Measurements from ENCODE around the gene TBPL1. TPM values are rescaled to one million over a fixed set of nuclear protein-coding genes. Genes with fewer than 3 reads are reported as not detected.

TBPL1 gene
- total and polyA plus RNA-seq, 5 donors from 2014 or later: 32.2 to 73.6 (median 58.8) TPM

- peaks cover 30% of the 10 kb centered on the region for H3K27me3 Mint-ChIP-seq
- Histone ChIP-seq H3K27me3 (ENCODE audit: control insufficient read depth, insufficient read depth, low read length) (no peaks in the 10 kb centered on the region), H3K4me3 (ENCODE audit: low read depth, low read length) (no peak overlapping the region), H3K9me3 (ENCODE audit: control insufficient read depth in 2 of 2, low read length in 2 of 2) (no peaks in the 10 kb centered on the region), H3K4me1 (ENCODE audit: control insufficient read depth, insufficient read depth, low read length, poor library complexity, severe bottlenecking) (no peaks in the 10 kb centered on the region), H3K27ac (ENCODE audit: insufficient read depth, low read length, poor library complexity, severe bottlenecking) (no peak overlapping the region), H3K36me3 (ENCODE audit: control insufficient read depth, insufficient read depth, low read length) (no peaks in the 10 kb centered on the region)
- ATAC-seq (ENCODE audit: low read depth in 2 of 2) (no peak), DNase-seq (no peak)
- H3K27ac Mint-ChIP-seq: no peak overlapping the region
- H3K36me3 Mint-ChIP-seq: no peaks in the 10 kb centered on the region
- H3K9me3 Mint-ChIP-seq: peaks cover 0 to 1% (median 0%) of the 10 kb centered on the region in 7 donors
- H3K4me1 Mint-ChIP-seq: peaks cover 0 to 10% (median 0%) of the 10 kb centered on the region in 4 donors
- no peak overlapping the region for H3K4me3 Mint-ChIP-seq
Measured at GRCh38 chr6:134035823-134036296, 82.8 kb downstream of the TBPL1 start.

DNA sequence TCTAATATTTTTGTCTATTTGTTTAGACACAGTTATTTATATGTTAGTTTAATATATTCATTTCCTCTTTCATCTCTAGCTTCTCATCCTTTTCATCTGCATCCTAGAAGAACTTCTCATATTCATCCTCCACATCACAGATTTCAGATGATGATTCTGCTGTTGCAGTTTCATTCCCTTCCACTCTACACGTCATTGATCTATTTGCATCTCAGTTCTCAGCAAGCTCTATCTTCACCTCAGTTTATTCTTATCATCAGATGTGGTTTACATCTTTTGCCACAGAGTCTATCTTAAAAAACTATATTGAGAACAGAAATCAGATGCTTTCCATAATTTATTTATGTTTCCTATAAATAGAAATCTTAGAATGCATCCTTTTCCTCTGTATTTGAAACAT is 86.1 kb downstream of the TBPL1 start:
- ATAC-seq (ENCODE audit: low read depth in 2 of 2) (no peak), DNase-seq (no peak)
- Histone ChIP-seq H3K27ac (ENCODE audit: insufficient read depth, low read length, poor library complexity, severe bottlenecking) (no peak overlapping the region), H3K36me3 (ENCODE audit: control insufficient read depth, insufficient read depth, low read length) (no peaks in the 10 kb centered on the region), H3K4me1 (ENCODE audit: control insufficient read depth, insufficient read depth, low read length, poor library complexity, severe bottlenecking) (no peaks in the 10 kb centered on the region), H3K27me3 (ENCODE audit: control insufficient read depth, insufficient read depth, low read length) (peaks cover 4% of the 10 kb centered on the region), H3K9me3 (ENCODE audit: control insufficient read depth in 2 of 2, low read length in 2 of 2) (no peaks in the 10 kb centered on the region), H3K4me3 (ENCODE audit: low read depth, low read length) (no peak overlapping the region)
- peaks cover 0 to 10% (median 0%) of the 10 kb centered on the region in 4 donors for H3K4me1 Mint-ChIP-seq
- H3K9me3 Mint-ChIP-seq: peaks cover 0 to 3% (median 0%) of the 10 kb centered on the region in 7 donors
- H3K36me3 Mint-ChIP-seq: no peaks in the 10 kb centered on the region
- H3K4me3 Mint-ChIP-seq: no peak overlapping the region
- peaks cover 50% of the 10 kb centered on the region for H3K27me3 Mint-ChIP-seq
- no peak overlapping the region for H3K27ac Mint-ChIP-seq

Other genes starting within 250 kb of the TBPL1 start
- not detected for gene TCF21, start 64.1 kb upstream of the TBPL1 start, total RNA-seq
- not detected for gene TCF21, start 64.1 kb upstream of the TBPL1 start, polyA plus RNA-seq
- gene SLC2A12, start 99.4 kb downstream of the TBPL1 start, total RNA-seq: not detected
- under 1 TPM in 2 of 4 donors, not detected in 2; 0.10 to 0.14 TPM for gene SLC2A12, start 99.4 kb downstream of the TBPL1 start, polyA plus RNA-seq

All from CD4-positive, CD25-positive, alpha-beta regulatory T cell (primary cell).